GM21367 (cell line): ENCODE data around the gene CEACAM8.
"Not testable (repeated sequence)": the region's sequence is repeated elsewhere in the genome, so short reads cannot be mapped to it uniquely, and the experiment has no call there.

Experiments used
- ATAC-seq: cut with Tn5 transposase; IDR thresholded peaks from one replicate; pipeline ENCODE4 v1.9.1; 2021; ENCODE audit not compliant: unreplicated experiment

The CEACAM8 gene

GRCh38 chr19:42546831-42547500 lies 47.8 kb downstream of the CEACAM8 start:
- no peak for ATAC-seq

GRCh38 chr19:42544146-42544545 lies 50.6 kb downstream of the CEACAM8 start:
- ATAC-seq, result no peak

GRCh38 chr19:42542791-42543190 lies 51.9 kb downstream of the CEACAM8 start:
- no peak for ATAC-seq

GRCh38 chr19:42540071-42540553 lies 54.6 kb downstream of the CEACAM8 start:
- no peak for ATAC-seq

- no peak for ATAC-seq
Observed at GRCh38 chr19:42538841-42539709, 55.6 kb downstream of the CEACAM8 start.

GRCh38 chr19:42535276-42535675 lies 59.4 kb downstream of the CEACAM8 start:
- ATAC-seq, result not testable (repeated sequence)

GRCh38 chr19:42534391-42534790 lies 60.3 kb downstream of the CEACAM8 start:
- ATAC-seq, result no peak

GRCh38 chr19:42532891-42533290 lies 61.8 kb downstream of the CEACAM8 start:
- ATAC-seq, result no peak

GRCh38 chr19:42531313-42531712 lies 63.4 kb downstream of the CEACAM8 start:
- no peak for ATAC-seq
